Kidney tubule cell (primary cell): ENCODE data around the gene ZNF155.
"Not testable (repeated sequence)": the region's sequence is repeated elsewhere in the genome, so short reads cannot be mapped to it uniquely, and the experiment has no call there.

Source experiments
- DNase-seq: peaks from one replicate; pipeline ENCODE4 v3.0.0-alpha.2; 2018; ENCODE audit warnings: low spot score

Gene ZNF155

GRCh38 chr19:43983912-43984686, at the start of gene ZNF155:
ZNF155 (plus strand) TSS chr19:43984188; CDS start chr19:43988544, 4,356 bp downstream.
- DNase-seq: peak; percentile 96

GRCh38 chr19:43934985-43935708, 48.8 kb upstream of the ZNF155 start, which contains the start of gene ZNF45:
ZNF45 (minus strand) TSS chr19:43935282; CDS start chr19:43922185, 13,097 bp downstream.
- peak; percentile 87 for DNase-seq

GRCh38 chr19:43936188-43936587, 47.8 kb upstream of the ZNF155 start:
- no peak for DNase-seq

GRCh38 chr19:43939557-43940260, 44.3 kb upstream of the ZNF155 start:
- DNase-seq: no peak

- no peak for DNase-seq
Measured at GRCh38 chr19:43940719-43941118, 43.3 kb upstream of the ZNF155 start.

GRCh38 chr19:43941209-43941608, 42.8 kb upstream of the ZNF155 start:
- no peak for DNase-seq

GRCh38 chr19:43947412-43947811, 36.6 kb upstream of the ZNF155 start:
- DNase-seq: not testable (repeated sequence)

- not testable (repeated sequence) for DNase-seq
Measured at GRCh38 chr19:43949803-43950202, 34.2 kb upstream of the ZNF155 start.

GRCh38 chr19:43950834-43951645, 32.9 kb upstream of the ZNF155 start, which contains the start of gene ZNF221:
ZNF221 (plus strand) TSS chr19:43951228; CDS start chr19:43962727, 11,499 bp downstream.
- DNase-seq: peak; percentile 96

GRCh38 chr19:43956827-43957226, 27.2 kb upstream of the ZNF155 start:
- no peak for DNase-seq

- peak; percentile 3 for DNase-seq
Measured at GRCh38 chr19:43957891-43958290, 26.1 kb upstream of the ZNF155 start.

GRCh38 chr19:43960411-43960810, 23.6 kb upstream of the ZNF155 start:
- no peak for DNase-seq

GRCh38 chr19:43966079-43966694, 17.8 kb upstream of the ZNF155 start:
- no peak for DNase-seq

GRCh38 chr19:43976732-43977131, 7.3 kb upstream of the ZNF155 start:
- DNase-seq: no peak

- no peak for DNase-seq
Measured at GRCh38 chr19:43983544-43983911, 460 bp upstream of the ZNF155 start.

GRCh38 chr19:43984687-43985000, 656 bp downstream of the ZNF155 start:
- DNase-seq: no peak

GRCh38 chr19:43997631-43998290, 13.8 kb downstream of the ZNF155 start:
- DNase-seq: no peak

GRCh38 chr19:44002212-44002565, 18.2 kb downstream of the ZNF155 start:
- DNase-seq: no peak

GRCh38 chr19:44002566-44003460, 18.8 kb downstream of the ZNF155 start, which contains the start of gene ZNF230:
ZNF230 (plus strand) TSS chr19:44002957; CDS start chr19:44007079, 4,122 bp downstream.
- peak; percentile 94 for DNase-seq
